Activated B cell treated with CpG ODN at 0.5 μM for 24 hours (primary cell): ENCODE data around the gene BPHL. TPM values are rescaled to one million over a fixed set of nuclear protein-coding genes. Genes with fewer than 3 reads are reported as not detected.
"Not testable (repeated sequence)": the region's sequence is repeated elsewhere in the genome, so short reads cannot be mapped to it uniquely, and the experiment has no call there.

Experiments
- ATAC-seq: fragments of 200-7000 bp; cut with Tn5 transposase; one replicate; pipeline ENCODE4 v1.10.0; 2021; ENCODE audit warnings: low read depth, mild to moderate bottlenecking, moderate library complexity
- CTCF ChIA-PET: fragments of 350-600 bp; sonication (Branson Sonifier 250); formaldehyde crosslinking; loops from one replicate; lab custom pipeline; 2021; ENCODE audit warnings: antibody characterized with exemption; lab: Charles Lee
- POLR2A ChIA-PET: fragments of 350-600 bp; sonication (Branson Sonifier 250); formaldehyde crosslinking; loops from one replicate; lab custom pipeline; 2021; ENCODE audit warnings: antibody characterized with exemption; lab: Charles Lee
- DNase-seq: peaks from one replicate; pipeline ENCODE4 v3.0.0; 2022
- H3K27ac Mint-ChIP-seq: one replicate; pipeline ENCODE4 v1.8.0; 2020; ENCODE audit warnings: mixed read lengths
- H3K27me3 Mint-ChIP-seq: one replicate; pipeline ENCODE4 v1.8.0; 2021; ENCODE audit warnings: mixed read lengths
- H3K36me3 Mint-ChIP-seq: one replicate; pipeline ENCODE4 v1.8.0; 2021; ENCODE audit warnings: low read depth, mixed read lengths
- H3K4me1 Mint-ChIP-seq: one replicate; pipeline ENCODE4 v1.8.0; 2021; ENCODE audit warnings: mixed read lengths
- H3K4me3 Mint-ChIP-seq: one replicate; pipeline ENCODE4 v1.8.0; 2020; ENCODE audit warnings: mild to moderate bottlenecking, mixed read lengths
- H3K9me3 Mint-ChIP-seq: one replicate; pipeline ENCODE4 v1.8.0; 2020; ENCODE audit warnings: mixed read lengths
- CTCF ChIP-seq: fragments of 200-600 bp; IDR thresholded peaks from one replicate; pipeline ENCODE4 v1.8.0; 2022; ENCODE audit warnings: antibody characterized with exemption, mild to moderate bottlenecking
- intact Hi-C: fragments of 100-400 bp; cut with micrococcal nuclease; formaldehyde crosslinking; loops from one replicate; pipeline ENCODE4 v1.15.1; 2024
- total RNA-seq: library from RNA; stranded (reverse); gene quantifications from 2 replicates; pipeline ENCODE4 v1.2.3, GENCODE V29; 2022

BPHL gene
- total RNA-seq, 1 donor from 2014 or later = 10.5 TPM

DNA sequence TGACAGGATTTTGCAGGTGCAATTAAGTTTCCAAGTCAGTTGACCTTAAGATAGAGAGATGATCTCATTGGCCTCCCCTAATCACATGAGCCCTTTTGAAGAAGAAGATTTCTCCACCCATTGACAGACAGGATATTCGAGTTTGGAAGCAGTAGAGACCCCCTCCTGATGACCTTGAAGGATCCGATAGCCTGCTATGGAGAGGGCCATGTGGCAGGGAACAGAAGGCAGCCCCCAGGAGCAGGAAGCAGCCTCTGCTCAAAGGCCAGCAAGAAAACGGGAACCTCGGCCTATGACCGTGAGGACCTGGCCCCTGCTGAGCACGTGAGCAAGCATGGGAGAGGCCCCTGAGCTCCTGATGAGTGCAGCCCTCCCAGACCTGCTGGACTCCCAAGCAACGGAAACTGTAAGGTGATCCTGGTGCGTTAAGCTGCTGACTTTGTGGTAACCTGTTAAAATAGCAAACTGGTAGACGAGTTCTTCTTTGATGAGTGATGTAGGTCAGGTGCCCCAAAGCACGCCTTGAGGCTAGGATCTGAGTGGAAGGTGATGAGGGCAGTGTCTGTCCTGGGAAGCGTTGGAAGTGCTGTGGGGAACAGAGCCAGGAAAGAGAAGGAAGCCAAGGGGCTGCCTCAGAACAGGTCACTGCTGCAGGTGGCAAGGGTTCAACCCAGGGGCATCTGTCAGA lies 57.3 kb downstream of the BPHL start:
- ChIA-PET POLR2A (no interaction called here), CTCF (no interaction called here)
- no peaks in the 10 kb centered on the region for H3K9me3 Mint-ChIP-seq
- DNase-seq (no peak), ATAC-seq (no peak)
- peaks cover 1% of the 10 kb centered on the region for H3K4me1 Mint-ChIP-seq
- H3K27me3 Mint-ChIP-seq = peaks cover 17% of the 10 kb centered on the region
- intact Hi-C loops = no loop called here
- no peak overlapping the region for H3K27ac Mint-ChIP-seq
- no peak overlapping the region for H3K4me3 Mint-ChIP-seq
- TF ChIP-seq CTCF = no peak
- no peaks in the 10 kb centered on the region for H3K36me3 Mint-ChIP-seq

GRCh38 chr6:3176562-3177355 lies 58.2 kb downstream of the BPHL start:
- Mint-ChIP-seq H3K36me3 (no peaks in the 10 kb centered on the region), H3K9me3 (no peaks in the 10 kb centered on the region), H3K27me3 (peaks cover 19% of the 10 kb centered on the region), H3K4me3 (no peak overlapping the region), H3K27ac (no peak overlapping the region), H3K4me1 (peaks cover 1% of the 10 kb centered on the region)
- no peak for TF ChIP-seq CTCF
- POLR2A ChIA-PET = no interaction called here
- intact Hi-C loops = no loop called here
- no peak for DNase-seq
- no peak for ATAC-seq
- CTCF ChIA-PET = no interaction called here

GRCh38 chr6:3178666-3179065 lies 60.2 kb downstream of the BPHL start:
- intact Hi-C loops, H3K27ac Mint-ChIP-seq, CTCF ChIA-PET, H3K4me3 Mint-ChIP-seq, H3K9me3 Mint-ChIP-seq, H3K36me3 Mint-ChIP-seq, H3K4me1 Mint-ChIP-seq, POLR2A ChIA-PET, DNase-seq, ATAC-seq: not testable (repeated sequence)
- peaks cover 19% of the 10 kb centered on the region for H3K27me3 Mint-ChIP-seq

DNA sequence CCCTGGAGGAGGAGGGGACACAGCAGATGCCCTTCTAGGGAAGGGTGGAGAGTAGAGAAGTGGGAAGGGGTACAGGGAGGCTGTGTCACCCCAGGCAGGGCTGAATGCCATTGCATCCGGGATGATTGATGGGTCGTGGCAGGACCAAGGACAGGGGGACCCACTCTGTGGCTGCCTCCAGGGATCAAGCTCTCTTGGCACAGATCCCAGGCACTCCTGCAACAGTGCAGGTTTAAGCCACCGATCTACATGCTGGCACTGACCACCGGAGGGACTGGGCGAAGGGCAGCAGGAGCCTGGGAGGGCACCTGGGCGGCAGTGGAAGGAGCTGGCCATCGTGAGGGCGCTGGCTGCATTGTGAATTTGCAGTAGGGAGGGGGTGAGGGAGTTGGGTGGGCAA lies 61.4 kb downstream of the BPHL start:
- CTCF ChIA-PET, H3K27ac Mint-ChIP-seq, H3K4me1 Mint-ChIP-seq, H3K36me3 Mint-ChIP-seq, H3K9me3 Mint-ChIP-seq, H3K4me3 Mint-ChIP-seq, ATAC-seq, POLR2A ChIA-PET, DNase-seq: not testable (repeated sequence)
- peaks cover 24% of the 10 kb centered on the region for H3K27me3 Mint-ChIP-seq
- intact Hi-C loops = loop anchor here (1.0 kb wide), 1 partner anchor 24 kb away; no protein-coding TSS in a partner anchor

GRCh38 chr6:3181105-3181504 lies 62.6 kb downstream of the BPHL start:
- H3K4me1 Mint-ChIP-seq = peaks cover 1% of the 10 kb centered on the region
- no peak overlapping the region for H3K4me3 Mint-ChIP-seq
- no peaks in the 10 kb centered on the region for H3K36me3 Mint-ChIP-seq
- H3K27me3 Mint-ChIP-seq = peaks cover 24% of the 10 kb centered on the region
- no peaks in the 10 kb centered on the region for H3K9me3 Mint-ChIP-seq
- H3K27ac Mint-ChIP-seq = no peak overlapping the region
- DNase-seq = no peak
- TF ChIP-seq CTCF = no peak
- POLR2A ChIA-PET = no interaction called here
- no peak for ATAC-seq
- intact Hi-C loops = no loop called here
- CTCF ChIA-PET = no interaction called here

GRCh38 chr6:3183066-3183465 lies 64.6 kb downstream of the BPHL start:
- TF ChIP-seq CTCF = no peak
- ATAC-seq (no peak), DNase-seq (no peak)
- peaks cover 1% of the 10 kb centered on the region for H3K4me1 Mint-ChIP-seq
- POLR2A ChIA-PET = no interaction called here
- CTCF ChIA-PET = no interaction called here
- H3K36me3 Mint-ChIP-seq = no peaks in the 10 kb centered on the region
- no peak overlapping the region for H3K4me3 Mint-ChIP-seq
- H3K27ac Mint-ChIP-seq = no peak overlapping the region
- no peaks in the 10 kb centered on the region for H3K9me3 Mint-ChIP-seq
- peaks cover 21% of the 10 kb centered on the region for H3K27me3 Mint-ChIP-seq
- intact Hi-C loops = no loop called here
